ENCODE results near the gene ZFAND2A.
"Not testable (repeated sequence)": the region's sequence is repeated elsewhere in the genome, so short reads cannot be mapped to it uniquely, and the experiment has no call there.

The ZFAND2A gene

DNA sequence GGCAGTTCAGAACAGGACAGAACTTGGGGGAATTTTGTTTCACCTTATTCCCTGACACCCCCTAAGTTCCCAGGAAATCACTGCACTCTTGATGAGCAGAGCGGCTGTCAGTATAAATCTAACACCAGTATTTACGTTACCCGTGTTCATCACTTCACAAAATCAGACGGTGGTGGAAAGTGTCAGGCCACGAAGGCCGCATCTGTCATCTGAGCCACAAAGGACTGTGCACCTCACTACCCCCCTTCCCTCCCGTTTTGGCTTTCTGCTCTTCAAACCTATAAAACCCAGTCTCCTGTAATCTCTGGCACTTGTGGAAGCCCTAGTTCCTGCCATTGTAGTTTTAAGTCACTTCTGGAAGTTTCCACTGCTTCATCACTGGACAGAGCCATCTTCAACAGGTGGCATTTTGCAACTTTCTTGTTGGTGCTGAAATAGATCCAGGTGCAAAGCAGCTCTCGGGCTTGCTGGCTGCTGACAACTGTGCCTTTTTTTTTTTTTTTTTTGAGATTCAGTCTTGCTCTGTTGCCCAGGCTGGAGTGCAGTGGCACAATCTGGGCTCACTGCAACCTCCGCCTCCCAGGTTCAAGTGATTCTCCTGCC, 9.5 kb downstream of the ZFAND2A start:
- no peak for DNase-seq

GRCh38 chr7:1149351-1149794, 10.6 kb downstream of the ZFAND2A start:
- DNase-seq: no peak

- DNase-seq: not testable (repeated sequence)
Measured at GRCh38 chr7:1147873-1148272, 12.1 kb downstream of the ZFAND2A start.

DNA sequence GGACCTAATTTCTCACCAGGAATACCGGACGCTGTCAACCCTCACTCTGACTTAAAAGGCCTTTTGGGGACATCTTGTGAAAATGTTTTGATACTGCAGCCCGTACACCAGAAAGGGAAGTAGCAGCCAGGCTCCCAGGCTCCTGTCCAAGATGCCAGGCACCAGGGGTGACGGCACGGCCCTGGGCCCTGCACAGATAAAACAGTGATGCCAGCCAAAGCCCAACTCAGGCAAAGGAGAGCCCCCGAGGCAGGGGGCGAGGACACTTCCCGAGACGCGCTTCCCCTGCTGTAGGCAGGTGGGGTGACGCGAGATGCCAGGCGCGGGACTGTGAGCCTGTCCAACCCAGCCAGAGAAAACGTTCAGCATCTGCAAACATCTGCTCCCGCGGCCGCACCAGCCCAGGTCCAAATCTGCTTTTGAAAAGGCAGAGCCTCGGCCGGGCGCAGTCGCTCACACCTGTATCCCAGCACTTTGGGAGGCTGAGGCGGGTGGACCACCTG, 15.7 kb downstream of the ZFAND2A start:
- no peak for DNase-seq

DNA sequence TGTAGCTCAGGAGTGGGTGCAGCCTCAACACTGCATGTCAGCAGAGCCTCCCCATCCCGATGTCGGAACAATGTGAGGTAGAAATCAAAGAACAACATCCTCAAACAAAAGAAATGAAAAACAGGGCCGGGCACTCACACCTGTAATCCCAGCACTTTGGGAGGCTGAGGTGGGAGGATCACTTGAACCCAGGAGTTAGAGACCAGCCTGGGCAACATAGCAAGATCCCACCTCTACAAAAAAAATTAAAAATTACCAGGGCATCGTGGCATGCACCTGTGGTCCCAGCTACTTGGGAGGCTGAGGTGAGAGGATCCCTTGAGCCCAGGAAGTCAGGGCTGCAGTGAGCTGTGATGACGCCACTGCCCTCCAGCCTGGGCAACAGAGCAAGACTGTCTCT, 17.0 kb downstream of the ZFAND2A start:
- not testable (repeated sequence) for DNase-seq

DNA sequence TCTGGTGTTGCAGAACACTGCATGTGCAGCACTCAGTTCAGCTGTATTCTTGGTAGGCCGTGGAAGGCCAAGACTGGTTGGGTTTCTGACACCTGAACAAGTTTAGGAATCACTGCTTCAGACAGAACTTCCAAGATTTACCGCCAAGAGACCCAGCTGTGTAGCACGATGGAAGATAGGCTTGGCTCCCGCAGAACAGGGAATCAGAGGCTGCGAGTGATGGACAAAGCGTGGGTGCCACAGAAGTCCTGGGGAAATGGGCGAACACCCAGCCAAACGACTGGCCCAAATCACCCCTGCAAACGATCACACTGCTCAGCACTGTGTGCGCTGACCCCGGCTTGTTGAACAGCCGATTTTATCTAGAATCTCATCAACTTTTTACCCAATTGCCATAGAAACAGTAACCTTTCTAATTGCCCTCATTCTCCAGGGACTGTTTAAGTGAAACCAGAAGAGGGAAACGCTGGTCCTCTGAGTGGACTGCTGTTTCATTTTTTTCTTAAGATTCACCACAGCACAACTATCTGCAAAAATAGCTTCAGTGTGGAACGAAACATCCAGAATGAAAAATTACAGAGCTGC, 17.9 kb downstream of the ZFAND2A start:
- no peak for DNase-seq

- DNase-seq: no peak
Measured at GRCh38 chr7:1141651-1142050, 18.3 kb downstream of the ZFAND2A start.

GRCh38 chr7:1140476-1141104, 19.4 kb downstream of the ZFAND2A start:
- DNase-seq: no peak

DNA sequence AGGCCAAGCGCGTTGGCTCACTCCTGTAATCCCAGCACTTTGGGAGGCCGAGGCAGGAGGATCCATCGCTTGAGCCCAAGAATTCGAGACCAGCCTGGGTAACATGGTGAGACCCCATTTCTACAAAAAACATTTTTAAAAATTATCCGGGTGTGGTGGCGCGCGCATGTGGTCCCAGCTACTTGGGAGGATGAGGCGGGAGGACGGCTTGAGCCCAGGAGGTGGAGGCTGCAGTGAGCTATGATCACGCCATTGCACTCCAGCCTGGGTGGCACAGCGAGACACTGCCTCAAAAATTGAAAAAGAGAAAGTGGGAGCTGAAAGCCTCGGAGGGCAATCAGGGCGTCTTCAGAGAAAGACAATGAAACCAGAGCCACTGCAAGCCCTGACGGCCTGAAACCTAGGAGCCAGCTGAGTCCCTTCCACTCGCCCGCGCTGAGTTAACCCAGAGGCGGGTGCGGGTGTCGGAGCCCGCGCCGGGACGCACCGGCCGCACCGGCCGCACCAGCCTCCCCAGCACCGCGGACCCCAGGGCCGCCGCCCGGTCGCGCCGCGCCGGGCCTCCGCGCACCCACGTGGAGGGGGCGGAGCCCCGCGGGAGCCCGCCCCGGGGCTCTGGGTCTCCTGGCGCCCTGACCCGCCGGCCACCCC, 22.4 kb downstream of the ZFAND2A start:
- no peak for DNase-seq

DNA sequence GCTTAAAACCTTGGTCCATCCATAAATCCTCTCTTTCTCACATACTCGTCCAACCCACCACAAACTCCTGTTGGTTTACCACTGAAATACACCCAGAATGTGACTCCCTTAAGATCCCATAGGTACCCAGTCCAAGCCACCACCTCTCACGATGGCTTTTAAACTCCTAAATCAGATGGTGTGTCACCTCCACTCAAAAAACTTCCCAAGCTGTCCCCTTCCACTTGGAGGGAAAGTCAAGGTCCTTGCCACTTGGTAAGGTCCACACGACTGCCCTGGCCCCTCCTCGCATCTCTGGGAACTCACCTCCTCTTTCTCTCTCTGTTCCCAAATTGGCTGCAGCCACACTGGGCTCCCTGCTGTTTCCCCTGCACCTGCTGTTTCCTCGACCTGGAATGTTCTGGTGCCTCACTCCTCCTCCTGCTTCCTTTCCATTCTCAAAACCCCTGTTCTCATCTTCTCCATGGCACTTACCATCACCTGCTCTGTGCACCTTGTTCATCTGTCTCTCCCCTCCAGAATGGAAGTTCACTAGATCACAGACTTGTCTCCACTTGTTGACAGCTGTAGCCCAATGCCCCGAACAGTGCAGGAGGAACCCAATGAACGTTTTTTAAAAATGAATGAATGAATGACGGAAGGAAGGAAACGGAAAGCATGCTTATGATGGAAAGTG, 23.0 kb downstream of the ZFAND2A start:
- no peak for DNase-seq

DNA sequence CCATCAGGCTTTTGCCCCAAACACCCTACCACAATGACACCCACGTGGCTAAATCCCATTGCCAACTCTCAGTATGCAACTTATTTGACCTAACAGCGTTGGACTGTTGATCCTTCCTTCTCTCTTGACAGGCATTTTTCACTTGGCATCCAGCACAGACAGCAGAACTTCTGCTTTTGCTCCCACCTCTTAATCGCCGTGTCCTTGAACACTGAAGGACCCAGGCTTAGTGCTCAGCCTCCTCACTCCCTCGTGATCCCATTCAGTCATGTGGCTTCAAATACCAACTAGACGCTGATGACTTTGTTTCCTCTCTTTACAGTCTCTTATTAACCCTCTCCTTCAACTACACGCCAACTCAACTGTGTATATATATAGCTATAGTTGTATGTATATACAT, 25.0 kb downstream of the ZFAND2A start:
- no peak for DNase-seq

DNA sequence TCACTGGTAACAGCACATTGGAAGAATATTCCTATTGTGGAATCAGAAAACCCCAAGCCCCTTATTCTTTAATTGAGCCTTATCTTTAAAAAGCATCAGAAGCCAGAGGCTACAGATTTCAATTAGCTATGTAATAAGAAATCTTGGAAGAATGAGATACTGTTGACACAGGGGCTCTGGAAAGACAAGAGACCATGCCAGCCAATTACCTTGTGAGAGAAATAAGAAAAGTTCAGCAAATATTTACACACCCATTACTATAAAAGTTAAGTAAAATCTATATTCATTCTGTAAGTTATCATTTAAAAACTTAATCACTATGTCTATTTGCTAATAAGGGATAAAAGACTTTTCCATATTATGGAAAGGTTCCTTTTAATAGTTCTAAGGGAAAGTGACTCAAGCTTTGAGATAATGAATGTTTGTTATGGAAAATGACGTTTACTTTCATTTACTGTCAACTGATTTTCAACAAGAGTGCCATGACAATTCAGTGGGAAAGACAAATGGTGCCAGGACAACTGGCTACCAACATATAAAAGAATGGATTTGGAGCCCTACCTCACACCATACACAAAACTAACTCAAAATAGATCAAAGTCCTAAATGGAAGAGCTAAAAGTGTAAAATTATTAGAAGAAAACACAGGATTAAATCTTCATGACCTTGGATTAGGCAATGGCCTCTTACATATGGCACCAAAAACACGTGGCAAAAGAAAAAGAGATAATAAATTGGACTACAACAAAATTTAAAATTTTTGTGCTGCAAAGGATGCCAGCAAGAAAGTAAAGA, 28.3 kb downstream of the ZFAND2A start:
- no peak for DNase-seq

- DNase-seq: no peak
Measured at GRCh38 chr7:1130021-1130990, 29.7 kb downstream of the ZFAND2A start.

GRCh38 chr7:1129431-1129830, 30.6 kb downstream of the ZFAND2A start:
- no peak for DNase-seq

DNA sequence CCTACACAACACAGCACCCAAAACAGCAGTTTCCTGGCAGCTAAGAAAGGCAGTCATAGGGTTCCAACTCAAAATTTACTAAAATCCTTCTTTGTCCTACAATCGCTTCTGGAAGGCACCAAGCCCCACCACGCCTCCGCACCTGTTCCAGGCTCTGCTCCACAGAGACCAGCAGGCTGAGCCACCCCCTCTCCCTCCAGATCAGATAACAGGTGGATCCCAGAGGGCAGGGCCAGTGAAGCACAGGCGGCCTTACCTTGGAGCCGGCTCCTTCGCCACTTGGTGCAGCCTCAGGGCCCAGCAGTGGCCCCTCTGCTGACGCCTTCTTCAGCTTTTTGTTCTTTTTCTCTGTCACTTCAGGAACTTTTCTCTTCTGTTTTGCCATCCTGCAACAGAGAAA, 33.0 kb downstream of the ZFAND2A start:
- DNase-seq: no peak

GRCh38 chr7:1125603-1125969, 34.4 kb downstream of the ZFAND2A start:
- DNase-seq: no peak

GRCh38 chr7:1124816-1125602, 35.0 kb downstream of the ZFAND2A start:
- DNase-seq: no peak

DNA sequence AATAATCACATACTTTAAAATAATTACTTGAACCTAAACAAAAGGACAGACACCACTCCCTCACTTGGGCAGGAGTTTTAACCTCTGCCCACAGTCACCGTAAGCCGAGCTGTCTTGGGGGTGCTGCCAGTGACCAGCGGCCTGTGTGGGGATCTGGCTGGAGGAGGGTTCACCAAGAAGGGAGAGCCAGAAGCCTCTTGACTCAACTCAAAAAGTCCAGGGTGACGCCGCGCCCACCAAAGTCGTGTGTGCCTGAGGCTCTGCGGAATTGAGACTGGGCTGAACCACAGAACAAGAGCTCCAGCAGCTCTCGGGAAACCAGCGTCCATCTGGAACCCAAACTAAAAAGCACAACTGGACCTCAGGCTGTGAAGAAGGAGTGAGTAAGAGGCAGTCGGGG, 35.8 kb downstream of the ZFAND2A start:
- no peak for DNase-seq

GRCh38 chr7:1123715-1124114, 36.3 kb downstream of the ZFAND2A start:
- no peak for DNase-seq

- DNase-seq: no peak
Measured at GRCh38 chr7:1122832-1123501, 37.0 kb downstream of the ZFAND2A start.

All from NCI-H774 (cell line).